GM21390 (cell line): Measurements from ENCODE around the gene CYP4F3.
"Not testable (repeated sequence)": the region's sequence is repeated elsewhere in the genome, so short reads cannot be mapped to it uniquely, and the experiment has no call there.

Source experiments
- ATAC-seq: cut with Tn5 transposase; IDR thresholded peaks from one replicate; pipeline ENCODE4 v1.9.1; 2021; ENCODE audit not compliant: unreplicated experiment

CYP4F3 gene, protein sequence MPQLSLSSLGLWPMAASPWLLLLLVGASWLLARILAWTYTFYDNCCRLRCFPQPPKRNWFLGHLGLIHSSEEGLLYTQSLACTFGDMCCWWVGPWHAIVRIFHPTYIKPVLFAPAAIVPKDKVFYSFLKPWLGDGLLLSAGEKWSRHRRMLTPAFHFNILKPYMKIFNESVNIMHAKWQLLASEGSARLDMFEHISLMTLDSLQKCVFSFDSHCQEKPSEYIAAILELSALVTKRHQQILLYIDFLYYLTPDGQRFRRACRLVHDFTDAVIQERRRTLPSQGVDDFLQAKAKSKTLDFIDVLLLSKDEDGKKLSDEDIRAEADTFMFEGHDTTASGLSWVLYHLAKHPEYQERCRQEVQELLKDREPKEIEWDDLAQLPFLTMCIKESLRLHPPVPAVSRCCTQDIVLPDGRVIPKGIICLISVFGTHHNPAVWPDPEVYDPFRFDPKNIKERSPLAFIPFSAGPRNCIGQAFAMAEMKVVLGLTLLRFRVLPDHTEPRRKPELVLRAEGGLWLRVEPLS

GRCh38 chr19:15640294-15640903 lies at the start of gene CYP4F3:
TSS of gene CYP4F3 (plus strand) at chr19:15640897. CDS start at chr19:15641416, 519 bp downstream.
- no peak for ATAC-seq

DNA sequence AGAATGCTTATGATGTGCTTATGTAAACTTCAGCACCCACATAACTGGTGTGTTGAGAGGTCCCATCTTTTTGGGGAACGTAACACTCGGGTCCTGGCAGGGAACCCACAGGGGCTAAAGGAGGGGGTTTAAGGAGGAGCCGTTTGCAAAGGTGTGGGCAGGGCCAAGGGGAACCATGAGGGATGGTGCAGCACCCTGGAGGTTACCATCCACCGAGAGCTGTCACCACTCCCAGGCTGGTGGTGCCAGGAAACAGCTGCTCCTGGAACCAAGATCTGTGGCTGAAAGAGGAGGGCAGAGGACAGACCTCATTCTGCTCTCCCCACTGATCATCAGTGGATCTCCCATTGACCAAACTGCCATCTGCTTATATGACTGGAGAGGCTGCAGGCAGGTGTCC lies 48.9 kb upstream of the CYP4F3 start:
- no peak for ATAC-seq

DNA sequence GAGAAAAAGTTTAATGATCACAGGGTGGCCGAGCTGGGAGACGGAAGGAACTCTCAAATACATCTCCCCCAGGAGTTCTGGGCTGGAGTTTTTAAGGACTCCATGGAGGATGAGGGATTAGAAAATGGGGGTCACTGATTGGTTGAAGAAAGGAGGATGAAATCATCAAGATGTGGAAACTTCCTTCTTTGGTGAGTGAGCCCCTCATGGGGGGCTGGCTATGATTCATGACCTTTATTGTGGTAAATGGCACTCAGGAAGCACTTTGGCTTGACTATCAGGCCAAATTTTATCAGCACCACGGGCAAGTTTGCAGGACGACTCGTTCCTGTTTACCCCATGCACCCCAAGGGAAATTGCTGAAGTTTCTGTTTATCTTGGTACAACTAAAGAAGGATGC lies 48.2 kb upstream of the CYP4F3 start:
- ATAC-seq: not testable (repeated sequence)

GRCh38 chr19:15593766-15594165 lies 46.9 kb upstream of the CYP4F3 start:
- not testable (repeated sequence) for ATAC-seq

DNA sequence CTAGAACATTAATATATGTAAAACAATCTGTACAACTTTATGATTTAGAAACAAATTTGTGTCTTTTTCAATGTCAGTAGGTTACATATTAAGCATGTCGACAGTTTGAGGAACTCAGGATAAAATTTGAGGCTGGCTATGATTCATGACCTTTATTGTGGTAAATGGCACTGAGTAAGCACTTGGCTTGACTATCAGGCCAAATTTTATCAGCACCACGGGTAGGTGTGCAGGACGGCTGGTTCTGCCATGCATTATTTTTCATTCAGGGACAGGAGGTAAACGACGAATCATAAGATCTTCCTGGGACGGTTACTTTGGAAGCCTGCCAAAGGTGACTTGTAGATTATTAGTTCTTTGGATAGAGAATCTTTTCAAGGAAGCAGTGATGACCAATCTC lies 45.6 kb upstream of the CYP4F3 start:
- ATAC-seq: no peak

GRCh38 chr19:15607978-15608925 lies 32.4 kb upstream of the CYP4F3 start:
- ATAC-seq: not testable (repeated sequence)

- ATAC-seq: no peak
These were observed 31.4 kb upstream of the CYP4F3 start for GRCh38 chr19:15609261-15609660.

- ATAC-seq: no peak
These were observed 28.4 kb upstream of the CYP4F3 start for GRCh38 chr19:15612342-15612741.

DNA sequence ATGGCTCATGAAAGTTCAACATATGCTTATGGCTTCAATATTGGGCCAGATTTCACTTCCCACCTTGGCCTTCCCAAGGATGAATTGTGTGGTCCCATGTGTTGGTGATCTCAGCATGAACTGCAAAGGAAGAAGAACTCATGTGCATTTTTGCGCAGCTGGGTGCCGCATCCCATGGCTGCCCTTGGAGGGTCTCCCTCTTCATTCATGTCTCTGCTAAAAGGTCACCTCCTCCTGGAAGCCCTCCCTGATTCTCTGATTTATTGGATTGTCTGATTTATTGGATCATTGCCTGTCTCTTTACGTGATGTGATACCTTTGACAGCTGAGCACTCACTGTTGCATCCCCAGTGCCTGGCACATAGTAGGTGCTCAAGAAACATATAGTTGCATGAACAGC lies 27.4 kb upstream of the CYP4F3 start:
- ATAC-seq: no peak

- no peak for ATAC-seq
These were observed 26.0 kb upstream of the CYP4F3 start, which contains the start of gene CYP4F8 for GRCh38 chr19:15614507-15615379. TSS of gene CYP4F8 (plus strand) at chr19:15615218. CDS start at chr19:15615617, 399 bp downstream.

GRCh38 chr19:15615526-15615925 lies 25.2 kb upstream of the CYP4F3 start:
- ATAC-seq: no peak

DNA sequence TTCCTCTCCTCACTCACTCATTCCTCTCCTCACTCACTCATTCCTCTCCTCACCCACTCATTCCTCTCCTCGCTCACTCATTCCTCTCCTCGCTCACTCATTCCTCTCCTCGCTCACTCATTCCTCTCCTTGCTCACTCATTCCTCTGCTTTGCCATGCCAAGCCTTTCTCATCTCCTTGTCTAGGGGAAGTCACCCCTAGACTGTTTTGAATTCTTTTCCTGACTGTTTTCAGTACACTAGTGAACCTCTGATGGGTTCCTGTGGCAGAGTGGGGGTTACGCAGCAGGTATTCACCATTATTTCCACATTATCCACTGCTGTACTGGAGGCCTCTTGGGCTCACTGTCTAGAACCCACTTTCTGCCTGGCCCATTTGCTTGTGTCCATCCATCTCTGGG lies 24.5 kb upstream of the CYP4F3 start:
- no peak for ATAC-seq

DNA sequence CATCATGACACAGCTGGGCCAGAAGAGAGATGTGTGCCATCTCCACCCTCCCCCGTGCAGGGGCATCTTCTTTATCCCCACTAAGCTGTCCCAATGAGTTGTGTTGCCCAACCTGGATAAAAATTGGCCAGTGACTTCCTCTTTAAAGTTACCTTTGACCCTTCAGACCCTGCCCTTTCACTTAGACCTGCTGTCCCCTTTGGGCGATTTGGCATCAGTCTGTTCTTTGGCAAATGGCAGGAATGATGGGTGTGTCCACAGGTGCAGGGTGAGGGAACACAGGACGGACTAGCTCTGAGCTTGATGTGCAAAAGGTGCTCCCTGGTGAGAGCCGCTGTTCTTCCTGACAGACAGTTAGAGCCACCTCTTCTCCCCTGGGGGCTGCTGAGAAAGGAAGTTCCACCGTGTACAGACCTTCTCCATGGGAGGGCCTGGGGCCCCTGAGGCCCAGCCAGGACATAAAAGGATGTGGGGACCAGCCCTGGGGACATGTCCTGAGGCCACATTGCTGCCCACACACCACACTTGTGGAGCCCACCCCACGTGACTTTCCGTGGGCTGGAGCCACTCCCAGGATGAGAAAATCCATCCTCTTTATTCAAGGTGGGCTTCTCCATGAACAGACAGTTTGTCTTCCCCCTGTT lies 23.9 kb upstream of the CYP4F3 start:
- ATAC-seq: no peak

DNA sequence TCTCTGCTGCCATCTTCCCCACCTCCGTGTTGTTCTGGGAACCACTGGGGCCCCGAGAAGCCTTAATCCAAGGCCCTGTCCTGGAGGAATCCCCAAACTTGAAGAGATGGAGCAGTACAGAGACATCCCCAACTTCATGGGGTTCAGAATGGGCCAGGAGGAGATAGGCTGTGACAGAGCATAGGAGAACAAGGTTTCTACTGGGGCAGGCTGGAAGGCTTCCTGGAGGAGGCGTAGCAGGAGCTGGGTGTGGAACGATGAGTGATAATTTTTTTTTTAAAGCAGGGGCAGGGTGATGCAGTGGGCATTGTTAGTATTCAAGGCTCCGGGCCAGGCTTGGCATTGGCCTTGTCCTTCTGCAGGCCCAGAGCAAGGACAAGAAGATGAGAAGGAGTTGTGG lies 22.4 kb upstream of the CYP4F3 start:
- no peak for ATAC-seq

DNA sequence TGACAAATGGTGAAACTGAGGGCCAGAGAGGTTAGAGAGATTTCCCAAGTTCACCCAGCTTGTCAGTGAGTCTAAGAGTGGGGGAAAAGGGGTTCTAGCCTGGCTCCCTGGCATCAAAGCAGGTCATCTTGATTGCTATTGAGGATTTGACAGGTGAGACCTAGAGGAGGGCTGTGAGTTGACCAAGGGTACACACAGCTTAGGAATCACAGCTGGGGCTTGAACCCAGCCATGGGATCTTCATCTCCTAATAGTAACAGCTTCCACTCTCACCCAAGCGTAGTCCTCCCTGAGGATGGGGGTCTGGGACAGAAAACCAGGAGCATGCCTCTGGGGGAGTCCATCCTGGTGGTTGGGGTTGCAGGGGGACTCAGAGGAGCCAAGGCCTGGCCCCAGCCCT lies 18.9 kb upstream of the CYP4F3 start:
- ATAC-seq: no peak

GRCh38 chr19:15622991-15623390 lies 17.7 kb upstream of the CYP4F3 start:
- no peak for ATAC-seq

GRCh38 chr19:15623711-15624318 lies 16.9 kb upstream of the CYP4F3 start:
- no peak for ATAC-seq

DNA sequence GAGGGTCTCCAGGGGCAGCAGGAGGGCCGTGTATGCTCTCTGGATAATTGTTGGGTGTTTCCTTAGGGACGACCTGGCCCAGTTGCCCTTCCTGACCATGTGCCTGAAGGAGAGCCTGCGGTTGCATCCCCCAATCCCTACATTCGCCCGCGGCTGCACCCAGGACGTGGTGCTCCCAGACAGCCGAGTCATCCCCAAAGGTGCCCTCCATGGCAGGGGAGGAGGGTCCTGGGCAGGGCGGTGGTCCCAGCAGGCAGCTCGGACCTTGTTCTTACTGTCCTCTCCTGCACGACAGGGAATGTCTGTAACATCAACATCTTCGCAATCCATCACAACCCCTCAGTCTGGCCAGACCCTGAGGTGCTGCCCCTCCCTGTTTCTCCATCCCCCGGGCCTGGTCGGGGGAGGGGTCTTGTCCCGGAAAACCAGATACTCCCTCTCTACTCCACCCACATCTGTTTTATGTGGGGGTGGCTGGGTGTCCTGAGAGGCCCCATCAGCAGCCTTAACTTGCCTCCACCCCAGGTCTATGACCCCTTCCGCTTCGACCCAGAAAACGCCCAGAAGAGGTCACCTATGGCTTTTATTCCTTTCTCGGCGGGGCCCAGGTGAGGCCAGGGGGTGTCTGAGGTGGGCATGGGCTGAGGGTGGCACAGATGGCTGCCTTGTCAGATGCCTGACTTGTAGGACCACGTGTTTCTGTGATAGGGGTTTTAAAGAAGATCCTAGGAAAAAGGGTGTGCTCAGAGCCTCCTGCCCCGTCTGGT lies 12.3 kb upstream of the CYP4F3 start:
- no peak for ATAC-seq
